Measurements from ENCODE around the gene UQCC2.
A peak's percentile ranks its signal among the peaks of the same experiment; 100 is the strongest.

The UQCC2 gene

GRCh38 chr6:33744001-33744848 is 32.7 kb upstream of the UQCC2 start:
- peak; percentile 94 for DNase-seq

- DNase-seq = no peak
Measured at GRCh38 chr6:33742837-33743236, 31.3 kb upstream of the UQCC2 start.

DNA sequence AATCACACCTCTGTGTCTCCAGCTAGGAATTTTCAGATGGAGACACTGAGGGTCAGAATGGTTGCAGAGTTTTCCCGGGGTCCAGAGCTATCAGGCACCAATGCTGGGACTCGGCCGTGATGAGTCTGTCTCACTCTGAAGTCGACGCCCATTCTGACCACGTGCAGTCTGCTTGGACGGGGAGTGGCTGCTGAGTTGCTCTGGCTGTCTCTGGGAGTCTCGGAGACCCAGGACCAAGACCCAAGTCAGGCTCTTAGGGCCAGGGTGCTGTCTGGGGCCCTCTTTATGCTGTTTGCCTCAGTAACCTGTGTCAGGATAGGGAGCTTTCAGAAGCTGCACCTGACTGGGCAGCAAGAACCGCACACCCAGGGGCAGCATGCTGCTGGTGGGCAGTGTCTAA is 30.6 kb upstream of the UQCC2 start:
- DNase-seq = no peak

GRCh38 chr6:33740794-33741193 is 29.3 kb upstream of the UQCC2 start:
- no peak for DNase-seq

GRCh38 chr6:33740204-33740608 is 28.7 kb upstream of the UQCC2 start:
- DNase-seq = no peak

- DNase-seq = no peak
Measured at GRCh38 chr6:33739571-33739970, 28.1 kb upstream of the UQCC2 start.

DNA sequence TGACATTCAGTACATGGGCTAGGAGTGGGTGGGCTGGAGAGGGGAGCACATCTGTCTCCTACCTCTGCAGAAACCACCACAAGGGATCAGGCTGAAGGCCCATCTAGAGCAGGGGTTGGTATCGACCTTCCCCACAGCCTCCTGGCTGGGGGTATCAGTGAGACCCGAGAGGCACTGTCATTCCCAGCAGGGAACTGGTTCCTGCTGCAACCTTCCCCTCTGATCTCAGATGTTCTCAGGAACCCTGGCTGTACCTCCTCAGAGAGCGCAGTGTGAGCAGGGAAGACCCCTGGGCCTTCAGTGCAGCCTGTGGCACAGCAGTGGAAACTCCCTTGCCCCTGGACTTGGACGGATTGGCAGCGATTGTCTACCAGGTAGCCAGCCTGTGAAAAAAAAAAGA is 27.4 kb upstream of the UQCC2 start:
- no peak for DNase-seq

GRCh38 chr6:33738153-33738552 is 26.7 kb upstream of the UQCC2 start:
- no peak for DNase-seq

- DNase-seq = no peak
Measured at GRCh38 chr6:33737267-33738026, 25.9 kb upstream of the UQCC2 start.

DNA sequence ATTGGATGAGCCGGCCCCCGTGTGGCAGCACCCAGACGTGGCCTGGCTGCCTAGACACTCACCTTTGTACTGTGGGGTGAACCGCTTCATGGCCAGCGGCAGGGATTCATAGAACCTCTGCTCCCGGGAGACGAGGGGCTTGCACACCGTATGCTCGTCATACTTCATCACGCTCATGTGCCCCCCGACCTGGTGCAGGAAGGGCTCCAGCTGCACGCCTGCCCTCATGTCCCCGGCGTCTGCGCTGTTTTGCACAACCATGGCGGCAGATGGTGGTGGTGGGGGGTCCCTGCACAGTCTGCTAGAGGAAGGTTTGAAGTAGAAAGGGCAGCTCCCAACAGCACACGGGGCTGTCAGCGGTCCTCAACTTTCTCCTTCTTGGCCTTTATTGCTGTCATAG is 23.7 kb upstream of the UQCC2 start:
- no peak for DNase-seq

- DNase-seq = no peak
Measured at GRCh38 chr6:33733709-33734007, 22.2 kb upstream of the UQCC2 start.

DNA sequence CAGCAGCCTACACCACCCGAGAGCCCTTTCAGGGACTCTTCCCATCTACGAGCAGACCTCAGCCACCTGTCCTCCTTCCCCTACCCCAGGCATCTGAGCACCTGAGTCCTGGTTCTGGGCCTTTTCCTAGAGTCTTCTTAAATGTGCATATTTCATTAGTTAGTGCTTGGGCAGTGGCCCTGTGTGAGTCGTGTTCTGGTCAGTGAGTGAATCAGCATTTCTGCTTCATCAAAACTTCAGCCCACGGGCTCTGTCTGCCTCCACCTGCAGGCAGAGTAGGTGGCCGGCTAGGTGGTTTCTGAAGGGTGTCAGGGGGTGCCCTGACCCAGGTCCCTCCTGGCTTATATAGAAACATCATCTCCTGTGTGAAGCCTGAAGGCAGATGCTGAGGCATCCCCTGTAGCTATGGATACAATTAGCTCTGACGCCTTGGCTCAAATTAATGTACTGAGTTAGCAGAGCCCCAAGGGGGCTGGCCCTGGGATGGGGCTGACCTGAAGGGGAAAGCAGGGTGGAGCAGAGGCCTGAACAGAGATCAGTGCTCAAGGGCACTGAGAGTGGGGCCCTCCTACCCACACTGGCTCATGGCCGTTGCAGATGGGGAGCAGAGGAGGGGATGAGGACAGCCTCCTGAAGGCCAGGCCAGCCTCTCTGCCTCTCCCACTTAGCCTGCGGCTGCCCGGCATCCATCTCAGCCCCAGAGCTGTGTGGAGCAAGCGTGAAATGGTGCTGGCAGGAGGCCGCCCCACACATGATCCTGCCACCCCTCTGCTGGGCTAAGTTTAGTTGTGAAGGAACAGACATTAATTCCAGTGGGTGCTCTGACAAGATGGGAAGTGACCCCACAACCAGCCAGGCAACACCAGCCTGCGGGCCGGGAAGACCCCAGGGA is 21.6 kb upstream of the UQCC2 start:
- DNase-seq = peak; percentile 28

GRCh38 chr6:33732385-33732784 is 20.9 kb upstream of the UQCC2 start:
- no peak for DNase-seq

DNA sequence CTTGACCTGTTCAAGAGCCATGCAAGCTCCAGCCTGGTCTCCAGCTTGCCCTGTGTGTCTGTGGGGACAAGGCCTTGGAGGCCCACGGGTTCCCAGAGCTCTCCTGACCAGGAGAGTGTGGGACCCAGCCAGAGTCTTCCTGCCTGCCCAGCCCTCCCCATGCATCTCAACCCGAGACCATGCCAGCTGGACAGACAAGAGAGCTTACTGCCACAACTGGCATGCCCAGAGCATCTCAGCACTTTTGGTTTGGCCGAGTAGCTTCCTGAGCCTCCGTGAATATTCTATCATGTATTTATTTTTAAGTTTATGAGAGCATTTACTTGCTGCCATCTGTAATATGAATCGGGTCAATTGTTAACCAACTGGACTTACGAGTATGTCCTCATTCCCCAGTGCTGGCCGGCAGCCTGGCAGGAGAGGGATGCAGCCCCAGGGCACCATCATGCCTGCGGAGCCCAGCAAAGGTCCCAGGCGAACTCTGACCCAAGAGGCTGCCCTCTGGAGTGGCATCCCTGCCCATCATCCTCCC is 20.3 kb upstream of the UQCC2 start:
- no peak for DNase-seq

DNA sequence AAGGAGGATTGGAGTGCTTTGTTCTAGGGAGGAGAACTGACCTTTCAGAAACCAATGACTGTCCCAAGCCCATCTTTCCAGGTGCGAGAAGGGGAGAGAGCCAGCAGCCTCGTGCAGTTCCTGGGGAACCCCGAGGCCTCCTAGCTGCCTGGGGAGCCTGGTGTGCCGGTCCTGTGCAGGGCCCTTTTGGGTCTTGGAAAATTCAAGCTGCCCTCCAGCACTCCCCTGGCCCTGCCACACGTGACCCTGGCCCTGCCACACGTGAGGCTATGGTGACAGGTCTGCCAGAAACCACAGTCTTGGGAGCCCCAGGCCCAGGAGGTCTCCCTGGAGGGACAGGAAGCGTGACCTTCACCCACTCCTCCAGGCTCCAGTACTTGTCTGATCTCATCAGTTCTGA is 19.5 kb upstream of the UQCC2 start:
- DNase-seq = no peak

DNA sequence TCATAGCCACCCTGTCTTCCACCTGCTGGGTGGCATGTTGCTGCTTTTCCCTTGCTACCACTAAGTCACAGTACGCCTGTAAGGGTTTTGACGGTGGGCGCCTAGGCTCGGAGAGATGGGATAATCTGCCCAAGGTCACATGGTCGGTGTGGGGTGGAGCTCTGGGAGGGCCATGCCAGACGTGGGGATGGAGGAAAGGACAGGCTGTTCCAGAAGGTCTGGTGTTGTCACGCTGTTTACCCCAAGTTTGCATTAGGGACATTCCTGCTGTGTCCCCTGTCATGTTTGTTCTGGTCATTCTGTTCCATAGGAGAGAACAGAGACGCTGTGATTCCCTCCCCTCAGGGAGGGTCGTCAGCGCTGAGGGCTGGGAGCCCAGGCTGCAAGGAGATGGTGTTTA is 19.1 kb upstream of the UQCC2 start:
- DNase-seq = peak; percentile 33

GRCh38 chr6:33729059-33729458 is 17.6 kb upstream of the UQCC2 start:
- no peak for DNase-seq

- no peak for DNase-seq
Measured at GRCh38 chr6:33728438-33728837, 16.9 kb upstream of the UQCC2 start.

DNA sequence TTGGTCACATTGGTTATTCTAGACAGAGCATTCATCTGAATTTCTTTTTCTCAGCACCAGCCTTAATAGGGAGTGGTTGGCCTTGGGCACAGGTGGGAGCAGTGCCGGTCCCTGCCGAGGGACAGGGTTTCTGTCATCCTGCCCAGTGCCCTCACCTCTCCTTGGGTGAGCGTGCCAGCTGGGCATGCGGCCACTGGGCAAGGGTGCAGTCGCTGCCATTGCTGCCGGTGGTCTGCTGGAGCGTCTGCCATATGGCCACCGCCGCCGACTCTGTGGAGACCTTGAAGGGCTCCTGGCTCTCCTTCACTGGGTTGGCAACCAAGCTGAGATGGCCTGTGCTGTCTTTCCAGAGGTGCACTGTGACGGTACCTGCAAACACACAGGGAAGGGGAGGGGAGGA is 16.4 kb upstream of the UQCC2 start:
- DNase-seq = no peak

DNA sequence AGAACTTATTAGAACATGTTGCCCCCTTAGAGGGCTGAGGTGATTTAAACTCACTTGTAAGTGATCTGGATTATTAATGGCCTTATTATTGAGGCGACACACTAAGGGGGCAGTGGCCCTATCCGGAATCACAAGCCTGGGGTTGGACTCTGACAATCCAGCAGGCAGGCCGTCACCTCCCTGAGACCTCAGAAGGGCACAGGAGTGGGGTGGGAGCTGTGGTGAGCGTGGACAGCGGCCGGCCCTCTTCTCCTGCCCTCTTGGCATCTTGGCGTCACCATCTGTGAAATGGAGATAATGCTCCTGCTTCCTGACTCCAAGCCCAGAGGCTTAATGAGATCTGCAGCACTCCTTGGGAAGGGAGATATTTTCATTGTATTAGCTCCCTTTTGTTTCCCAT is 15.6 kb upstream of the UQCC2 start:
- DNase-seq = no peak

GRCh38 chr6:33726696-33727095 is 15.2 kb upstream of the UQCC2 start:
- no peak for DNase-seq

DNA sequence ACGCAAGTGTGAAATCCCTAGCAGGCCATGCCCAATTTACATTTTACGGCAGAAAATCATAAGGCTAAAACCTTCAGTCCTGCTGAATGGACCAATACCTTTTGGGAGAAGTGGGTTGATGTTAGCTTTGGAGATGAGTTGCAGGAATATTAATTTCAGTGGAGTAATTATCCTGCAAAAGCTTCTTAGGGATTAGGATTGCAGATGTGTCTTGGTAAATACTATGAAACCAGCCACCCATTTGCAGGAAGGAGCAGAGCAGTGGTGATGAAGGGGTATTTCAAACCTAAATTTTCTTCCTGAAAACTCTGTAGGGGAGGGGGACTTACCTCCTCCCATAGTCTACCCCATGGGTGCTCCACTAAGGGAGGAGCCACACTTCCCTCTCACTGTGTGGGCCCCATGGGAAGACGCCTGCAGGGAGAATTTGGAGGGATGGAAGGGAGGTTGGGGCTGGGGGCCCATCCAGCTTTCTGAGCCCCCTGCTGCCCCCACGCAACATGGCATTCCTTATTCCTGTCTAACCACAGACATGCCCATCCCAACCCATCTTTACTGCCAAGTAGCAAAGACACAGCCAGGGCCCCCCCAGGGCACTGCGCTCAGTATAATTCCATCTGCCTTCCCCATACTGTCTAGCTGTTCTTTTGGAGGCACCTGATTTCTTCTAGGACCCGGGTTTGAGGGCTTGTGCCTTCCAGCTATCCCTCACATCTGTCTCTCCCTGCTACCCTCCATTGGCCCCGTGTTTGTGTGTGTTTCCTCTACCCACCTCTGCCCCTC is 14.6 kb upstream of the UQCC2 start:
- DNase-seq = peak; percentile 36
